ENCODE measurements around the gene DNAJC27. TPM values are rescaled to one million over a fixed set of nuclear protein-coding genes. Genes with fewer than 3 reads are reported as not detected.

Gene DNAJC27
- total and polyA plus RNA-seq, 4 donors, result 1.7 to 13.9 (median 4.6) TPM

- Histone ChIP-seq H3K27ac (ENCODE audit: low read depth in 1 of 2, low read length in 1 of 2) (no peak overlapping the region), H3K4me3 (no peak overlapping the region), H3K9ac (ENCODE audit: insufficient read depth in 1 of 2, low read length in 2 of 2) (no peak overlapping the region), H3K9me3 (ENCODE audit: control insufficient read depth in 4 of 4, insufficient read depth in 3 of 4, low read length in 3 of 4) (peaks cover 0 to 9% (median 5%) of the 10 kb centered on the region in 4 donors), H3K36me3 (ENCODE audit: control insufficient read depth in 4 of 4, insufficient read depth in 4 of 4, low read length in 4 of 4) (peaks cover 19 to 45% (median 41%) of the 10 kb centered on the region in 4 donors), H3K4me1 (ENCODE audit: control insufficient read depth in 5 of 5, insufficient read depth in 5 of 5, low read length in 5 of 5) (peaks cover 0 to 5% (median 0%) of the 10 kb centered on the region in 5 donors), H3K27me3 (ENCODE audit: control insufficient read depth in 3 of 3, insufficient read depth in 3 of 3, low read length in 2 of 3) (no peaks in the 10 kb centered on the region)
- ATAC-seq (ENCODE audit: insufficient read depth, low FRiP score) (no peak), DNase-seq (no peak)
- no peak for TF ChIP-seq CTCF (IDR thresholded peaks at IDR 0.05; ENCODE audit: control extremely low read depth, extremely low read depth)
Measured at GRCh38 chr2:24959761-24960160, 12.0 kb downstream of the DNAJC27 start.

GRCh38 chr2:24958411-24958935, 13.3 kb downstream of the DNAJC27 start:
- peaks cover 24 to 50% (median 45%) of the 10 kb centered on the region in 4 donors for H3K36me3 ChIP-seq (ENCODE audit: control insufficient read depth in 4 of 4, insufficient read depth in 4 of 4, low read length in 4 of 4)
- H3K4me3 ChIP-seq, result no peak overlapping the region
- ATAC-seq (ENCODE audit: insufficient read depth, low FRiP score) (no peak), DNase-seq (no peak)
- peaks cover 0 to 5% (median 0%) of the 10 kb centered on the region in 5 donors for H3K4me1 ChIP-seq (ENCODE audit: control insufficient read depth in 5 of 5, insufficient read depth in 5 of 5, low read length in 5 of 5)
- no peak overlapping the region for H3K27ac ChIP-seq (ENCODE audit: low read depth in 1 of 2, low read length in 1 of 2)
- H3K27me3 ChIP-seq (ENCODE audit: control insufficient read depth in 3 of 3, insufficient read depth in 3 of 3, low read length in 2 of 3), result no peaks in the 10 kb centered on the region
- H3K9me3 ChIP-seq (ENCODE audit: control insufficient read depth in 4 of 4, insufficient read depth in 3 of 4, low read length in 3 of 4), result peaks cover 0 to 10% (median 5%) of the 10 kb centered on the region in 4 donors
- no peak overlapping the region for H3K9ac ChIP-seq (ENCODE audit: insufficient read depth in 1 of 2, low read length in 2 of 2)
- TF ChIP-seq CTCF (IDR thresholded peaks at IDR 0.05; ENCODE audit: control extremely low read depth, extremely low read depth), result no peak
- WGBS, 2 donors, result 92 to 94% methylated on average over 3 of the region's 3 CpGs

GRCh38 chr2:24957976-24958375, 13.8 kb downstream of the DNAJC27 start:
- ATAC-seq (ENCODE audit: insufficient read depth, low FRiP score) (no peak), DNase-seq (no peak)
- WGBS, 2 donors, result 90 to 91% methylated on average over 2 of the region's 2 CpGs
- no peak overlapping the region for H3K27ac ChIP-seq (ENCODE audit: low read depth in 1 of 2, low read length in 1 of 2)
- no peaks in the 10 kb centered on the region for H3K27me3 ChIP-seq (ENCODE audit: control insufficient read depth in 3 of 3, insufficient read depth in 3 of 3, low read length in 2 of 3)
- peaks cover 0 to 5% (median 0%) of the 10 kb centered on the region in 5 donors for H3K4me1 ChIP-seq (ENCODE audit: control insufficient read depth in 5 of 5, insufficient read depth in 5 of 5, low read length in 5 of 5)
- no peak overlapping the region for H3K4me3 ChIP-seq
- no peak overlapping the region for H3K9ac ChIP-seq (ENCODE audit: insufficient read depth in 1 of 2, low read length in 2 of 2)
- peaks cover 23 to 52% (median 45%) of the 10 kb centered on the region in 4 donors for H3K36me3 ChIP-seq (ENCODE audit: control insufficient read depth in 4 of 4, insufficient read depth in 4 of 4, low read length in 4 of 4)
- TF ChIP-seq CTCF (IDR thresholded peaks at IDR 0.05; ENCODE audit: control extremely low read depth, extremely low read depth), result no peak
- H3K9me3 ChIP-seq (ENCODE audit: control insufficient read depth in 4 of 4, insufficient read depth in 3 of 4, low read length in 3 of 4), result peaks cover 0 to 10% (median 5%) of the 10 kb centered on the region in 4 donors

DNA sequence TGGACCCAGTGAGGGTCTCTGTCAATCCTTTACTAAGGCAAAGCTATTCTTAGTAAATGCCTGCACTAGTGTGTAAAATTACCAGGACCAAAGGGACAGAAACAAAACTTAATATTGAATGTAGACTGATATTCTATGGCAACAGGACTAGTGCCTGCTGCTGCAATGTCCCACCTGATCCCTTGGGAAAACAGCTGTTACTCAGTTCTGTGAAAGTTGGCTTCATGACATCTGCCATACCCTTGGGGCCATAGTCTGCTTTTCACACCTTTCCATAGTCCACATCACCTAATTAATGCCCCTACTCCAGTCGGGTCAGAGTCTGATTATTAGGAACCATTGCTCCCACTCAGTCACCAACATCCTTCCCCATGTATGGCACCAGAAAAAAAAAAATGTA, 14.5 kb downstream of the DNAJC27 start:
- WGBS, 2 donors, result 91 to 94% methylated on average over 1 of the region's 1 CpG
- no peak for ATAC-seq (ENCODE audit: insufficient read depth, low FRiP score)
- no peaks in the 10 kb centered on the region for H3K27me3 ChIP-seq (ENCODE audit: control insufficient read depth in 3 of 3, insufficient read depth in 3 of 3, low read length in 2 of 3)
- peaks cover 0 to 10% (median 5%) of the 10 kb centered on the region in 4 donors for H3K9me3 ChIP-seq (ENCODE audit: control insufficient read depth in 4 of 4, insufficient read depth in 3 of 4, low read length in 3 of 4)
- no peak overlapping the region for H3K9ac ChIP-seq (ENCODE audit: insufficient read depth in 1 of 2, low read length in 2 of 2)
- no peak for TF ChIP-seq CTCF (IDR thresholded peaks at IDR 0.05; ENCODE audit: control extremely low read depth, extremely low read depth)
- H3K27ac ChIP-seq (ENCODE audit: low read depth in 1 of 2, low read length in 1 of 2), result no peak overlapping the region
- no peak overlapping the region for H3K4me3 ChIP-seq
- peaks cover 0 to 5% (median 0%) of the 10 kb centered on the region in 5 donors for H3K4me1 ChIP-seq (ENCODE audit: control insufficient read depth in 5 of 5, insufficient read depth in 5 of 5, low read length in 5 of 5)
- DNase-seq, result no peak
- peaks cover 23 to 50% (median 46%) of the 10 kb centered on the region in 4 donors for H3K36me3 ChIP-seq (ENCODE audit: control insufficient read depth in 4 of 4, insufficient read depth in 4 of 4, low read length in 4 of 4)

All from lung (tissue), 12 donors.